A673 (cell line): ENCODE measurements around the gene LYPLA2.

Experiments
- EZH2 ChIP-seq: fragments of 200-600 bp; sonication (generic); IDR thresholded peaks from 2 replicates; pipeline ENCODE4 v1.6.1; 2017; ENCODE audit warnings: borderline replicate concordance, low read depth, mild to moderate bottlenecking, mixed read lengths, antibody characterized with exemption, low read length; ENCODE audit not compliant: poor library complexity, severe bottlenecking
- TF ChIP-seq, protein P1 (sequence below): fragments of 300-800, 200-600 bp; sonication (generic); conservative IDR thresholded peaks from 2 replicates; pipeline ENCODE4 v1.5.1; 2017; ENCODE audit warnings: low read depth, mild to moderate bottlenecking, antibody characterized with exemption, low read length, moderate library complexity, mixed read lengths

DNA sequence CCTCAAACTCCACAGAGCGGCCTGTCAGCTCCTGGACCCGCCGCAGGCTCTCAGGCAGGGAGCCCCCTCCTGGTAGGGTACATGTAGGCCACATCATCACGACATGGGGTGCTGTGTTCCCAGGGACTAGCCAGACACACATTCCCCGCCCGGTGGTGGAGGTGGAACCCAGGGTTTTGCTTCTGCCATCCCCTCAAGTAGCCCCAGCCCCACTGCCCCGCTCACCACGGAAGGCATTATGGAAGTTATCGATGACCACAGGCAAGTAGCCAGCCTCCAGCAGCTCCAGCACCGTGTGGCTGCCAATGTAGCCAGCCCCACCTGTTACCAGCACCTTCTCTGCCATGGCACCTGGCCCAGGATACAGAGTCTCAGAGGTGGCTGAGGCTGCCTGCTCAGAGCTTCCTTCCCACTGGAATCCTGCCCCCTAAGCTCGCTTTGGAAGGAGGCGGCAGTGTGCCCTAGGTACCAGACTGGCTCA is 7.8 kb downstream of the LYPLA2 start:
- TF ChIP-seq, protein P1, sequence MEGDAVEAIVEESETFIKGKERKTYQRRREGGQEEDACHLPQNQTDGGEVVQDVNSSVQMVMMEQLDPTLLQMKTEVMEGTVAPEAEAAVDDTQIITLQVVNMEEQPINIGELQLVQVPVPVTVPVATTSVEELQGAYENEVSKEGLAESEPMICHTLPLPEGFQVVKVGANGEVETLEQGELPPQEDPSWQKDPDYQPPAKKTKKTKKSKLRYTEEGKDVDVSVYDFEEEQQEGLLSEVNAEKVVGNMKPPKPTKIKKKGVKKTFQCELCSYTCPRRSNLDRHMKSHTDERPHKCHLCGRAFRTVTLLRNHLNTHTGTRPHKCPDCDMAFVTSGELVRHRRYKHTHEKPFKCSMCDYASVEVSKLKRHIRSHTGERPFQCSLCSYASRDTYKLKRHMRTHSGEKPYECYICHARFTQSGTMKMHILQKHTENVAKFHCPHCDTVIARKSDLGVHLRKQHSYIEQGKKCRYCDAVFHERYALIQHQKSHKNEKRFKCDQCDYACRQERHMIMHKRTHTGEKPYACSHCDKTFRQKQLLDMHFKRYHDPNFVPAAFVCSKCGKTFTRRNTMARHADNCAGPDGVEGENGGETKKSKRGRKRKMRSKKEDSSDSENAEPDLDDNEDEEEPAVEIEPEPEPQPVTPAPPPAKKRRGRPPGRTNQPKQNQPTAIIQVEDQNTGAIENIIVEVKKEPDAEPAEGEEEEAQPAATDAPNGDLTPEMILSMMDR = no peak; the same call in 1 of the 2 replicates
- no peak for TF ChIP-seq EZH2
